Breast epithelium (tissue), 4 donors: ENCODE measurements around the gene RELB. TPM values are rescaled to one million over a fixed set of nuclear protein-coding genes. Genes with fewer than 3 reads are reported as not detected.

Experiments
- DNase-seq, 2 donors: peaks; one replicate each; pipeline ENCODE4 v3.0.0-alpha.2; 2019; ENCODE audit warnings: low spot score in 2 of 2
- H3K27ac ChIP-seq, 2 donors: fragments of 200-600 bp; sonication (generic) in 1 of 2; one replicate each; pipeline ENCODE4 v1.5.1; 2016 to 2019; ENCODE audit warnings: mild to moderate bottlenecking in 1 of 2
- H3K27me3 ChIP-seq, 2 donors: fragments of 200-600 bp; sonication (generic) in 1 of 2; one replicate each; pipeline versions ENCODE4 v1.5.1 to v1.6.0; 2017 to 2019; ENCODE audit warnings: control low read depth in 1 of 2, mild to moderate bottlenecking in 1 of 2
- H3K36me3 ChIP-seq: fragments of 200-600 bp; one replicate; pipeline ENCODE4 v1.5.1; 2019
- H3K4me1 ChIP-seq, 2 donors: fragments of 200-600 bp; sonication (generic); one replicate each; pipeline ENCODE4 v1.5.1; 2016 to 2019; ENCODE audit warnings: control low read depth in 1 of 2
- H3K4me3 ChIP-seq, 3 donors: fragments of 200-600 bp; sonication (generic); 1 replicate in 2 of 3; 2 replicates in 1 of 3; pipeline ENCODE4 v1.5.1; 2016 to 2019; ENCODE audit warnings: mild to moderate bottlenecking in 3 of 3, moderate library complexity in 2 of 3
- H3K9me3 ChIP-seq, 2 donors: fragments of 200-600 bp; sonication (generic) in 1 of 2; one replicate each; pipeline ENCODE4 v1.5.1; 2016 to 2019; ENCODE audit warnings: control low read depth in 1 of 2
- CTCF ChIP-seq, 3 donors: fragments of 450-650 bp; IDR thresholded peaks; one replicate each; pipeline ENCODE4 v1.5.1; 2016 to 2017; ENCODE audit warnings: antibody characterized with exemption in 3 of 3, mild to moderate bottlenecking in 3 of 3, moderate library complexity in 3 of 3
- POLR2A ChIP-seq: fragments of 450-650 bp; IDR thresholded peaks from one replicate; pipeline ENCODE4 v1.6.1; 2016; ENCODE audit warnings: antibody characterized with exemption, mild to moderate bottlenecking, moderate library complexity
- POLR2AphosphoS5 ChIP-seq, 3 donors: sonication (generic); formaldehyde crosslinking; IDR thresholded peaks; one replicate each; pipeline ENCODE4 v1.6.1; 2017; ENCODE audit warnings: antibody characterized with exemption in 3 of 3
- intact Hi-C: fragments of 100-400 bp; cut with DNase I; formaldehyde crosslinking; loops from one replicate; pipeline ENCODE4 v1.15.1; 2023; ENCODE audit warnings: low total_unique reads
- total RNA-seq, 3 donors: library from RNA; depleted of rRNA; stranded (reverse); fragments of >200 nt; gene quantifications; one replicate each; pipeline ENCODE4 v1.1.0, GENCODE V29; 2016

The RELB gene
- total RNA-seq, 3 donors from 2014 or later = 5.8 to 12.5 (median 8.2) TPM

DNA sequence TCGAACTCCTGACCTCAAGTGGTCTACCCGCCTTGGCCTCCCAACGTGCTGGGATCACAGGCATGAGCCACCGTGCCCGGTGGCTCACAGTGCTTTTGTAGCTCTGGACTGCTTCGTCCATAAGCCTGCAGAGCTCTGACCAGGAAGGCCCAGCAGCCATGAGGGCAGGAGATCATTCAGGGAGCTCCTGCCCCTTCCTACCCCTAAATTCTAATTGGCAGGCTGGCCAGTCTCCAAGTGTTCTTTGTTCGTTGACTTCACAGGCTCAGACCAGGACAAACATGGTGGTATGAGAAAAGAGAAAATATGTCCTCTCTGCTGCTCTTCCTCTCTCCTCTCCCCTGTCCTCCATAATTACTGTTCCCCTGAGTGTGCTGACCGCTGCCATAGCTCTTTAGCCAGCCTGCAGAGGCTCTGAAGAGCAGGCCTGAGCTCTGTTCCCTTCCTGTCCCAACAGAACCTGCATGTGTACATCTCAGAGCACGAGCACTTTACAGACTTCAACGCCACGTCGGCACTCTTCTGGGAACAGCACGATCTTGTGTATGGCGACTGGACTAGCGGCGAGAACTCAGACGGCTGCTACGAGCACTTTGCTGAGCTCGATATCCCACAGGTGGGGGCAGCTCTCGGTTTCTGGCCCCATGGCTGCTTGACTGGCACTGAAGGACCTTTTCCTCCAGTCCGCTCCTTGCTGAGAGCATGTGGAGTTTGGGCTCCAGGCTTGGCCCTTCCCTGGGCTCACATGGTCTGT is 27.1 kb upstream of the RELB start:
- Histone ChIP-seq H3K36me3 (peaks cover 7% of the 10 kb centered on the region), H3K27ac (no peak overlapping the region), H3K4me1 (no peaks in the 10 kb centered on the region), H3K4me3 (no peak overlapping the region), H3K27me3 (no peaks in the 10 kb centered on the region), H3K9me3 (no peaks in the 10 kb centered on the region)
- DNase-seq = no peak
- intact Hi-C loops = no loop called here
- TF ChIP-seq CTCF (IDR thresholded peaks at IDR 0.05) = no peak

DNA sequence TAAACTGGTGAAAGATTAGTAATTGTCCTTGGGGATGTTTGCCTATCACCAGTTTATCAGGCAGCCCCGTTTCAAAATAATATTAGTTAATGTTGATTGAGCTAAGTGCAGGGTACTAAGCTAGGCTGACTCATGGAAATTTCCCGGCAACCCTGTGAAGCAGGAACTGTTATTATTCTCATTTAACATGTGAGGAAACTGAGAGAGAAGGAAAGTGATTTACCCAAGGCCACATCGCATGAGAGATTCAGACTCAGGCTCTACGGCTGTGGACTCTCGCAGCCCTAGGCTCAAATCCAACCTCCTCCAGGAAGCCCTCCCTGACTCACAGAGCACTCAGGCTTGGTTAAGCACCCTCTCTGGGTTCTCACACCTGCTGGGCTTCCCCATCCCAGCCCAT is 26.4 kb upstream of the RELB start:
- DNase-seq = no peak
- Histone ChIP-seq H3K4me1 (no peaks in the 10 kb centered on the region), H3K4me3 (no peak overlapping the region), H3K27ac (no peak overlapping the region), H3K36me3 (peaks cover 7% of the 10 kb centered on the region), H3K27me3 (no peaks in the 10 kb centered on the region), H3K9me3 (no peaks in the 10 kb centered on the region)
- TF ChIP-seq POLR2A (no peak), CTCF (IDR thresholded peaks at IDR 0.05) (no peak), POLR2AphosphoS5 (IDR thresholded peaks at IDR 0.05) (no peak)
- intact Hi-C loops = no loop called here

- Histone ChIP-seq H3K27ac (no peak overlapping the region), H3K4me3 (no peak overlapping the region), H3K9me3 (no peaks in the 10 kb centered on the region), H3K4me1 (no peaks in the 10 kb centered on the region), H3K36me3 (peaks cover 7% of the 10 kb centered on the region), H3K27me3 (no peaks in the 10 kb centered on the region)
- intact Hi-C loops = no loop called here
- no peak for DNase-seq
- TF ChIP-seq POLR2A = no peak
- TF ChIP-seq POLR2AphosphoS5 (IDR thresholded peaks at IDR 0.05) = no peak
- no peak for TF ChIP-seq CTCF (IDR thresholded peaks at IDR 0.05)
Measured at GRCh38 chr19:44975444-44975843, 25.8 kb upstream of the RELB start.

- Histone ChIP-seq H3K27ac (no peak overlapping the region), H3K4me3 (no peak overlapping the region), H3K9me3 (no peaks in the 10 kb centered on the region), H3K27me3 (no peaks in the 10 kb centered on the region), H3K4me1 (no peaks in the 10 kb centered on the region), H3K36me3 (no peaks in the 10 kb centered on the region)
- intact Hi-C loops = loop anchor here (2.0 kb wide), 1 partner anchor 15 kb away; no protein-coding TSS in a partner anchor
- DNase-seq = no peak
- no peak for TF ChIP-seq CTCF (IDR thresholded peaks at IDR 0.05)
- no peak for TF ChIP-seq POLR2AphosphoS5 (IDR thresholded peaks at IDR 0.05)
- TF ChIP-seq POLR2A = no peak
Measured at GRCh38 chr19:44984005-44984404, 17.3 kb upstream of the RELB start.

DNA sequence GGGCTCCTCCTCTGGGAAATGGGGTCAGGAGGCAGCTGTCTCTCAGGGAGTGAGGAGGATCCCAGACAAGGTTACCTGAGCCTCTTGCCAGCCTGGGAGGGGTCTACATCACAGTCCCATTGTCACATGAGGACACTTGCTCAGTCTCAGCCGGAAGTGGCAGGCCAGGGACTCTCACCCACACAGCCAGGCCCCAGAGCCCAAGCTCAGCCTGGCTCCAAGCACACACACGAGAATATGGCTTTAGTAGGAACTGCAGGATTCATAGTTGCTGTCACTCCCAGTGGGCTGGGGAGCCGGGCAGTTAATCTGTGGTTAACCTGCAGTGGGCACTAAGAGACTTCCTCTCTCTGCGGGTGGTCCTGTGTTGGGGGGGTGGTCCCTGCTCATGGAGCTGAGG is 15.8 kb upstream of the RELB start:
- no peak for TF ChIP-seq POLR2AphosphoS5 (IDR thresholded peaks at IDR 0.05)
- H3K27me3 ChIP-seq = no peaks in the 10 kb centered on the region
- no peaks in the 10 kb centered on the region for H3K36me3 ChIP-seq
- no peaks in the 10 kb centered on the region for H3K9me3 ChIP-seq
- intact Hi-C loops = loop anchor here (2.0 kb wide), 1 partner anchor 17 kb away; no protein-coding TSS in a partner anchor
- H3K4me3 ChIP-seq = no peak overlapping the region
- no peaks in the 10 kb centered on the region for H3K4me1 ChIP-seq
- H3K27ac ChIP-seq = no peak overlapping the region
- no peak for DNase-seq
